GM12878 (cell line): ENCODE results near the gene GPC6. TPM values are rescaled to one million over a fixed set of nuclear protein-coding genes. Genes with fewer than 3 reads are reported as not detected.

ENCODE experiments used
- ATAC-seq: fragments of 200-7000 bp; cut with Tn5 transposase; 3 replicates; pipeline ENCODE4 v1.9.1; 2020; ENCODE audit warnings: mild to moderate bottlenecking, moderate library complexity
- BruUV-seq: library from RNA; stranded (reverse); fragments of 400-500 nt; replicated peaks from 2 replicates; lab custom pipeline; 2021; lab: Mats Ljungman, UMichigan
- CTCF ChIA-PET: fragments of 300-600 bp; sonication (Branson Sonifier 250); formaldehyde crosslinking; extraction: SDS; loops from one replicate; lab custom pipeline; 2021; ENCODE audit warnings: inconsistent platforms; lab: Yijun Ruan, JAX
- POLR2A ChIA-PET: fragments of 350-600 bp; formaldehyde crosslinking; extraction: SDS; loops from one replicate; lab custom pipeline; 2021; ENCODE audit warnings: inconsistent platforms; lab: Charles Lee
- RAD21 ChIA-PET: fragments of 300-600 bp; sonication (Branson Sonifier 250); formaldehyde crosslinking; loops from one replicate; lab custom pipeline; 2023; ENCODE audit warnings: antibody characterized with exemption; ENCODE audit not compliant: unreplicated experiment; lab: Charles Lee
- SMC1A ChIA-PET: fragments of 300-600 bp; sonication (Branson Sonifier 250); formaldehyde crosslinking; loops from one replicate; lab custom pipeline; 2023; ENCODE audit not compliant: unreplicated experiment, uncharacterized antibody; lab: Charles Lee
- DNase-seq: peaks from one replicate; pipeline ENCODE4 v3.0.0-alpha.2; 2011; ENCODE audit warnings: low read depth, low spot score
- FAIRE-seq: peaks from 3 replicates; lab custom pipeline; 2011; peaks lifted over from hg19 to GRCh38; lab: Jason Lieb, UNC
- H2AFZ ChIP-seq: 2 replicates; pipeline ENCODE4 v1.6.0; 2011; ENCODE audit warnings: low read depth, low read length, control low read depth; ENCODE audit not compliant: control insufficient read depth
- H3K27ac ChIP-seq: 2 replicates; pipeline ENCODE4 v1.5.1; 2011; ENCODE audit warnings: control low read depth; ENCODE audit not compliant: control insufficient read depth, insufficient read depth
- H3K27me3 ChIP-seq, 2 experiments: replicated peaks in 1 of 2; 2 replicates each; pipeline versions ENCODE4 v1.6.0 to v1.6.1; 2011; ENCODE audit warnings: low read length in 1 of 2; ENCODE audit not compliant: control insufficient read depth in 2 of 2, insufficient read depth in 2 of 2
- H3K36me3 ChIP-seq, 2 experiments: 2 replicates each; pipeline ENCODE4 v1.5.1; 2011; ENCODE audit warnings: low read length in 1 of 2; ENCODE audit not compliant: control insufficient read depth in 2 of 2, insufficient read depth in 2 of 2
- H3K4me1 ChIP-seq: 2 replicates; pipeline ENCODE4 v1.6.1; 2011; ENCODE audit warnings: mild to moderate bottlenecking, low read length, moderate library complexity, mixed read lengths; ENCODE audit not compliant: control insufficient read depth, insufficient read depth
- H3K4me2 ChIP-seq: 2 replicates; pipeline ENCODE4 v1.6.0; 2011; ENCODE audit warnings: control low read depth; ENCODE audit not compliant: control insufficient read depth, insufficient read depth
- H3K4me3 ChIP-seq: fragments of 200-600 bp; sonication (generic); 2 replicates; pipeline ENCODE4 v1.5.1; 2016
- H3K79me2 ChIP-seq: 2 replicates; pipeline ENCODE4 v1.6.0; 2011; ENCODE audit warnings: low read length; ENCODE audit not compliant: control insufficient read depth, insufficient read depth
- H3K9ac ChIP-seq: 2 replicates; pipeline ENCODE4 v1.8.0; 2011; ENCODE audit warnings: low read length, control low read depth, mixed read lengths; ENCODE audit not compliant: control insufficient read depth, insufficient read depth
- H3K9me3 ChIP-seq: replicated peaks from 3 replicates; pipeline ENCODE4 v1.5.1; 2011; ENCODE audit warnings: mild to moderate bottlenecking, low read length; ENCODE audit not compliant: control insufficient read depth, insufficient read depth
- H4K20me1 ChIP-seq: 2 replicates; pipeline ENCODE4 v1.6.0; 2011; ENCODE audit not compliant: control insufficient read depth, insufficient read depth
- BHLHE40 ChIP-seq, 2 experiments: fragments of 450-650 bp in 1 of 2; IDR thresholded peaks; 2 replicates each; pipeline ENCODE4 v1.6.1; 2011 to 2017; ENCODE audit warnings: low read depth in 2 of 2, borderline replicate concordance in 1 of 2, improper control_type of control experiment in 1 of 2, low read length in 1 of 2, mild to moderate bottlenecking in 1 of 2
- ELK1 ChIP-seq: IDR thresholded peaks from 2 replicates; pipeline ENCODE4 v1.6.1; 2012; ENCODE audit warnings: low read depth, low read length, improper control_type of control experiment
- EP300 ChIP-seq, 2 experiments: fragments of 150-350 bp in 1 of 2; IDR thresholded peaks; 2 replicates each; pipeline ENCODE4 v1.6.1; 2011 to 2012; ENCODE audit warnings: low read depth in 2 of 2, low read length in 2 of 2, borderline replicate concordance in 1 of 2, improper control_type of control experiment in 1 of 2, inconsistent platforms in 1 of 2; ENCODE audit not compliant: control insufficient read depth in 1 of 2
- ESRRA ChIP-seq: IDR thresholded peaks from 2 replicates; pipeline ENCODE4 v1.6.1; 2012; ENCODE audit warnings: mild to moderate bottlenecking, low read length, improper control_type of control experiment
- FOXM1 ChIP-seq: IDR thresholded peaks from 2 replicates; pipeline ENCODE4 v1.6.1; 2012; ENCODE audit warnings: low read depth, mild to moderate bottlenecking, inconsistent platforms, low read length, moderate library complexity
- MTA2 ChIP-seq: fragments of 450-650 bp; IDR thresholded peaks from 2 replicates; pipeline ENCODE4 v1.6.1; 2016; ENCODE audit warnings: low read depth, mild to moderate bottlenecking, moderate library complexity
- NFIC ChIP-seq: IDR thresholded peaks from 2 replicates; pipeline ENCODE4 v1.6.1; 2012; ENCODE audit warnings: low read depth, mild to moderate bottlenecking, inconsistent platforms, low read length, moderate library complexity
- NFYB ChIP-seq: IDR thresholded peaks from 2 replicates; pipeline ENCODE4 v1.6.1; 2011; ENCODE audit warnings: low read depth, mild to moderate bottlenecking, low read length, improper control_type of control experiment, moderate library complexity; ENCODE audit not compliant: insufficient read depth
- RAD21 ChIP-seq: IDR thresholded peaks from 2 replicates; pipeline ENCODE4 v1.6.1; 2011; ENCODE audit warnings: mild to moderate bottlenecking, low read depth, low read length, moderate library complexity; ENCODE audit not compliant: insufficient read depth
- SKIL ChIP-seq: fragments of 450-650 bp; IDR thresholded peaks from 2 replicates; pipeline ENCODE4 v1.6.1; 2017; ENCODE audit warnings: mild to moderate bottlenecking, low read depth, inconsistent platforms; ENCODE audit not compliant: poor library complexity, severe bottlenecking
- STAT1 ChIP-seq: fragments of 450-650 bp; conservative IDR thresholded peaks from 2 replicates; pipeline ENCODE4 v1.6.1; 2014; ENCODE audit warnings: antibody characterized with exemption, mild to moderate bottlenecking
- TBL1XR1 ChIP-seq: IDR thresholded peaks from 2 replicates; pipeline ENCODE4 v1.6.1; 2012; ENCODE audit warnings: low read depth, low read length, improper control_type of control experiment
- whole genome bisulfite sequencing: methylation state at CpG from one replicate; pipeline ENCODE4 v1.1.6; 2016; ENCODE audit warnings: low lambda C conversion rate; ENCODE audit not compliant: insufficient replicate concordance, insufficient coverage; ENCODE audit errors: missing lambda C conversion rate; 5-methylcytosine and 5-hydroxymethylcytosine counted together
- in situ Hi-C: fragments of 300-500 bp; cut with MboI; formaldehyde crosslinking; loops from 9 replicates; pipeline ENCODE4 v1.14.3; 2018; ENCODE audit warnings: mixed read lengths
- intact Hi-C: fragments of 100-400 bp; cut with micrococcal nuclease; formaldehyde crosslinking; loops from one replicate; pipeline ENCODE4 v1.14.2; 2022; ENCODE audit not compliant: unreplicated experiment
- polyA plus RNA-seq, 11 experiments: library from polyadenylated mRNA; depleted of rRNA in 4 of 11; unstranded in 6 of 11; stranded (reverse) in 5 of 11; fragments of >200 nt; fragmentation: Nextera tagmentation in 4 of 11; fragmentation: Illumina TruSeq in 1 of 11; extraction: Ambion mirVana in 4 of 11; extraction: Trizol in 1 of 11; gene quantifications; 1 replicate in 1 of 11; 2 replicates in 10 of 11; pipeline versions ENCODE4 v1.2.1 to v1.2.3, GENCODE V29; 2011 to 2016; ENCODE audit warnings: inconsistent platforms in 2 of 11, missing spikeins in 2 of 11, low read depth in 1 of 11
- total RNA-seq, 4 experiments: library from RNA; depleted of rRNA in 3 of 4; stranded (reverse); fragments of >200 nt in 3 of 4; fragmentation: Illumina TruSeq in 1 of 4; extraction: Trizol in 1 of 4; gene quantifications; 2 replicates each; pipeline versions ENCODE4 v1.2.1 to v1.2.3, GENCODE V29; 2013 to 2021

The GPC6 gene
- total and polyA plus RNA-seq, 10 of the 15 experiments (the other 5 are each of a cell fraction or from before 2014, with no cell fraction given): 0.03 to 0.04 (median 0.03) TPM; not detected in 7

GRCh38 chr13:94119360-94119936 is 892.8 kb downstream of the GPC6 start:
- SMC1A ChIA-PET: interaction anchor here (1.2 kb wide), 1 partner anchor 19 kb away, joined by 3 read pairs; no protein-coding TSS in a partner anchor
- Histone ChIP-seq H3K4me3 (no peak overlapping the region), H3K27me3 (no peaks in the 10 kb centered on the region)
- no peak for TF ChIP-seq FOXM1
- TF ChIP-seq ELK1: no peak
- no peak for TF ChIP-seq NFYB
- no peak for TF ChIP-seq EP300 (IDR thresholded peaks at IDR 0.05; ENCODE audit: borderline replicate concordance in 1 of 2, control insufficient read depth in 1 of 2, low read depth in 2 of 2, low read length in 2 of 2)
- TF ChIP-seq ESRRA: no peak
- TF ChIP-seq SKIL: no peak
- TF ChIP-seq STAT1: no peak
- TF ChIP-seq BHLHE40 (IDR thresholded peaks at IDR 0.05; ENCODE audit: borderline replicate concordance in 1 of 2, low read depth in 2 of 2, low read length in 1 of 2): no peak
- no peak for TF ChIP-seq MTA2
- no peak for TF ChIP-seq TBL1XR1
- no peak for TF ChIP-seq NFIC
- TF ChIP-seq RAD21: no peak
- TF ChIP-seq, all 136 proteins: peak for 0
- H3K4me1 ChIP-seq: no peaks in the 10 kb centered on the region
- ChIA-PET RAD21 (no interaction called here), CTCF (no interaction called here), POLR2A (no interaction called here)
- 29% methylated on average over 7 of the region's 7 CpGs for WGBS
- no peaks in the 10 kb centered on the region for H3K36me3 ChIP-seq
- intact Hi-C loops (no loop called here), in situ Hi-C loops (no loop called here)
- no peaks in the 10 kb centered on the region for H4K20me1 ChIP-seq
- H3K9ac ChIP-seq: no peak overlapping the region
- no peak overlapping the region for H3K27ac ChIP-seq
- no peaks in the 10 kb centered on the region for H3K9me3 ChIP-seq
- no TSS peak for BruUV-seq
- ATAC-seq: no peak
- no peak for FAIRE-seq
- H2AFZ ChIP-seq: no peak overlapping the region
- DNase-seq: no peak
- H3K79me2 ChIP-seq: no peaks in the 10 kb centered on the region
- H3K4me2 ChIP-seq: no peak overlapping the region
